Measurements from ENCODE around the gene CCNG2. TPM values are rescaled to one million over a fixed set of nuclear protein-coding genes. Genes with fewer than 3 reads are reported as not detected.

The CCNG2 gene
- total RNA-seq, 3 donors from 2014 or later (not counting 1 experiment from before 2014, with no cell fraction given) = 35.5 to 91.5 (median 40.6) TPM

DNA sequence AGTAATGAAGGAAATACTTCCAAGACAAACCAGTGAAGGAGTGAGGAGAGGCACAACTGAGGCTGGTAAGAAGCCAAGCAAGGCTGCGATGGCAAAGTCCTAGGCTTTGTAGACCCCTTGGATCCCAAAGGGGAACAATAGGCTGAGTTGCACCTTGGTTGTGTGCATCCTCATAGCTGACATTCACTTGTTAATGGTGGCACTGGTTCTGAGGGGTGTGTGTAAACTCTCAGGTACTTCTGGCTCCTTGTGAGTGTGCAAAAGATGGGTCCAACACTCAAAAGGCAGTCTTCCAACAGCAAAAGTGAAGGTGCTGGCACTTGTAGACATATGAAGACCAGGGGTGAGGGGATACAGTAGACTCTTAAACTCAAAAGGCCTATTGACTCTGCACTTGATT, 60.5 kb downstream of the CCNG2 start:
- intact Hi-C loops (cut with micrococcal nuclease) = no loop called here
- no peaks in the 10 kb centered on the region for H3K4me1 ChIP-seq (ENCODE audit: control insufficient read depth, insufficient read depth, low read length)
- 96% methylated on average over 1 of the region's 1 CpG for WGBS (ENCODE audit: insufficient coverage)
- Mint-ChIP-seq H3K36me3 (no peaks in the 10 kb centered on the region), H3K9me3 (no peaks in the 10 kb centered on the region), H3K4me1 (no peaks in the 10 kb centered on the region), H3K4me3 (no peak overlapping the region), H3K27me3 (ENCODE audit: low read depth in 2 of 2) (peaks cover 0 to 13% of the 10 kb centered on the region in 2 donors), H3K27ac (no peak overlapping the region)
- H3K27me3 ChIP-seq (ENCODE audit: control insufficient read depth, insufficient read depth, low read length) = no peaks in the 10 kb centered on the region
- H3K27ac ChIP-seq (ENCODE audit: low read length) = no peak overlapping the region
- ATAC-seq (no peak), DNase-seq (no peak)
- H3K9me3 ChIP-seq (ENCODE audit: control insufficient read depth, insufficient read depth, low read length) = no peaks in the 10 kb centered on the region
- no peaks in the 10 kb centered on the region for H3K36me3 ChIP-seq (ENCODE audit: control insufficient read depth, insufficient read depth, low read length)
- H3K4me3 ChIP-seq (ENCODE audit: low read length) = no peak overlapping the region
- no peak for TF ChIP-seq CTCF (IDR thresholded peaks at IDR 0.05)

DNA sequence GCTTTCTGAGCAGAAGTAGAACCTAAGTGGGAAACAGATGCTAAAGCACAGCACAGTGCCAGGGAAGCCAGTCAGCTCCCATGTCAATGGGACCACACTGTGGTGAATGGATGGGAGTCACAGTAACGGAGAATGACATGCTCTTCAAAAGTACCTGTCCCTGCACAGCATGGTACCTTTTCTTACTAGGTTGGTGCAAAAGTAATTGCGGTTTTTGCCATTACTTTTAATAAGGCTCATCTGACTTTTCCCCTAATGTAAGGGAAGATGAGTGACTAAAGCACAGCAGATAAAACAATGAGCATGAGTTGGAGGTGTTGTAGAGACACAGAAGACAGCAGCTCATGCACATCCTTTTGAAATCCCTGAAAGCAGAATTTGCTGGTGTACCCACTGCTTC, 62.3 kb downstream of the CCNG2 start:
- no peaks in the 10 kb centered on the region for H3K9me3 ChIP-seq (ENCODE audit: control insufficient read depth, insufficient read depth, low read length)
- intact Hi-C loops (cut with micrococcal nuclease) = no loop called here
- DNase-seq (no peak), ATAC-seq (no peak)
- H3K27me3 ChIP-seq (ENCODE audit: control insufficient read depth, insufficient read depth, low read length) = no peaks in the 10 kb centered on the region
- no peaks in the 10 kb centered on the region for H3K36me3 ChIP-seq (ENCODE audit: control insufficient read depth, insufficient read depth, low read length)
- H3K36me3 Mint-ChIP-seq = no peaks in the 10 kb centered on the region
- no peak overlapping the region for H3K27ac Mint-ChIP-seq
- no peak for TF ChIP-seq CTCF (IDR thresholded peaks at IDR 0.05)
- no peak overlapping the region for H3K27ac ChIP-seq (ENCODE audit: low read length)
- H3K4me1 Mint-ChIP-seq = no peaks in the 10 kb centered on the region
- H3K4me3 Mint-ChIP-seq = no peak overlapping the region
- 93% methylated on average over 2 of the region's 2 CpGs for WGBS (ENCODE audit: insufficient coverage)
- no peaks in the 10 kb centered on the region for H3K4me1 ChIP-seq (ENCODE audit: control insufficient read depth, insufficient read depth, low read length)
- peaks cover 2 to 21% of the 10 kb centered on the region in 2 donors for H3K27me3 Mint-ChIP-seq (ENCODE audit: low read depth in 2 of 2)
- H3K4me3 ChIP-seq (ENCODE audit: low read length) = no peak overlapping the region
- H3K9me3 Mint-ChIP-seq = no peaks in the 10 kb centered on the region

Other genes with a start within 250 kb of the CCNG2 start
- 10 to 100 TPM; 38.6 to 52.8 (median 46.2) TPM for gene SEPTIN11, start 207.5 kb upstream of the CCNG2 start, total RNA-seq
- gene CCNI, start 81.2 kb upstream of the CCNG2 start, total RNA-seq = 100 to 1,000 TPM; 243 to 266 (median 259) TPM